Tibial nerve (tissue), 4 donors: Measurements from ENCODE around the gene FAT1. TPM values are rescaled to one million over a fixed set of nuclear protein-coding genes. Genes with fewer than 3 reads are reported as not detected.

Experiments used
- DNase-seq, 2 donors: peaks; one replicate each; pipeline ENCODE4 v3.0.0-alpha.2; 2019; ENCODE audit warnings: low spot score in 2 of 2
- H3K27ac ChIP-seq, 4 donors: fragments of 200-600 bp; sonication (generic) in 3 of 4; one replicate each; pipeline ENCODE4 v1.5.1; 2017 to 2019; ENCODE audit warnings: mild to moderate bottlenecking in 1 of 4
- H3K27me3 ChIP-seq, 2 donors: fragments of 200-600 bp; sonication (generic) in 1 of 2; one replicate each; pipeline versions ENCODE4 v1.5.1 to v1.6.0; 2017 to 2019
- H3K36me3 ChIP-seq, 3 donors: fragments of 200-600 bp; sonication (generic); one replicate each; pipeline ENCODE4 v1.5.1; 2018 to 2019
- H3K4me1 ChIP-seq, 4 donors: fragments of 200-600 bp; sonication (generic) in 3 of 4; one replicate each; pipeline ENCODE4 v1.5.1; 2017 to 2019
- H3K4me3 ChIP-seq, 4 donors: fragments of 200-600 bp; sonication (generic) in 3 of 4; one replicate each; pipeline ENCODE4 v1.5.1; 2017 to 2019; ENCODE audit warnings: mild to moderate bottlenecking in 1 of 4, moderate library complexity in 1 of 4
- H3K9me3 ChIP-seq, 4 donors: fragments of 200-600 bp; sonication (generic) in 3 of 4; one replicate each; pipeline ENCODE4 v1.5.1; 2017 to 2019
- CTCF ChIP-seq, 5 experiments: fragments of 200-600 bp in 3 of 5; fragments of 450-650 bp in 2 of 5; sonication (generic) in 3 of 5; IDR thresholded peaks; one replicate each; pipeline ENCODE4 v1.5.1; 2016 to 2019; ENCODE audit warnings: antibody characterized with exemption in 5 of 5, mild to moderate bottlenecking in 3 of 5, moderate library complexity in 2 of 5
- EP300 ChIP-seq, 2 donors: sonication (generic); formaldehyde crosslinking; IDR thresholded peaks; one replicate each; pipeline ENCODE4 v1.6.1; 2017; ENCODE audit warnings: antibody characterized with exemption in 2 of 2, mild to moderate bottlenecking in 1 of 2
- POLR2A ChIP-seq, 2 donors: fragments of 450-650 bp; IDR thresholded peaks; one replicate each; pipeline ENCODE4 v1.6.1; 2017; ENCODE audit warnings: antibody characterized with exemption in 2 of 2, mild to moderate bottlenecking in 2 of 2, moderate library complexity in 2 of 2
- WGBS, 2 donors: methylation state at CpG; one replicate each; pipeline ENCODE4 v1.1.5; 2018; 5-methylcytosine and 5-hydroxymethylcytosine counted together
- total RNA-seq, 4 donors: library from RNA; depleted of rRNA; stranded (reverse); fragments of >200 nt; gene quantifications; one replicate each; pipeline ENCODE4 v1.1.0, GENCODE V29; 2016

FAT1 gene
- total RNA-seq, 4 donors from 2014 or later = 85.2 to 119 (median 91.6) TPM

DNA sequence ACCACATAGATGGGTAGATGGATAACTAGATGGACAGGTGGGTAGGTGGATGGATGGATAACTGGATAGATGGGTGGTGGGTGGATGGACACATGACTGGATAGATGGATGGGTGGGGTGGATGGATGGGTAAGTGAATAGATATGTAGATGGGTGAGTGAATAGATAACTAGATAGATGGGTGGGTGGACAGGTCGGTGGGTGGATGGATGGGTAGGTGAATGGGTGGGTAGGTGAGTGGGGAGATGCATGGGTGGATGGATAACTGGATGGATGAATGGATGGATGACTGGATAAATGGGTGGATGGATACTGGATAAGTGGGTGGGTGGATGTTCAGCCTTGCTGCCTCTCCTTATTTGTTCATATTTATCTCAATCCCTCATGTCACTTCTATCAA lies 116.2 kb downstream of the FAT1 start:
- Histone ChIP-seq H3K36me3 (peaks cover 0 to 85% (median 0%) of the 10 kb centered on the region in 3 donors), H3K4me3 (no peak overlapping the region)
- no peak for DNase-seq

GRCh38 chr4:186606591-186606992 lies 117.1 kb downstream of the FAT1 start:
- WGBS, 2 donors = 70 to 71% methylated on average over 6 of the region's 6 CpGs
- H3K27ac ChIP-seq = no peak overlapping the region

More for the DNA sequence above, 116.2 kb downstream of the FAT1 start:
- no peaks in the 10 kb centered on the region for H3K9me3 ChIP-seq
- no peaks in the 10 kb centered on the region for H3K4me1 ChIP-seq
- no peak for TF ChIP-seq EP300 (IDR thresholded peaks at IDR 0.05)
- no peak for TF ChIP-seq CTCF (IDR thresholded peaks at IDR 0.05)
- no peak for TF ChIP-seq POLR2A (IDR thresholded peaks at IDR 0.05)
- no peak overlapping the region for H3K27ac ChIP-seq
- WGBS, 2 donors = 98% methylated on average over 1 of the region's 1 CpG
- H3K27me3 ChIP-seq = no peaks in the 10 kb centered on the region

DNA sequence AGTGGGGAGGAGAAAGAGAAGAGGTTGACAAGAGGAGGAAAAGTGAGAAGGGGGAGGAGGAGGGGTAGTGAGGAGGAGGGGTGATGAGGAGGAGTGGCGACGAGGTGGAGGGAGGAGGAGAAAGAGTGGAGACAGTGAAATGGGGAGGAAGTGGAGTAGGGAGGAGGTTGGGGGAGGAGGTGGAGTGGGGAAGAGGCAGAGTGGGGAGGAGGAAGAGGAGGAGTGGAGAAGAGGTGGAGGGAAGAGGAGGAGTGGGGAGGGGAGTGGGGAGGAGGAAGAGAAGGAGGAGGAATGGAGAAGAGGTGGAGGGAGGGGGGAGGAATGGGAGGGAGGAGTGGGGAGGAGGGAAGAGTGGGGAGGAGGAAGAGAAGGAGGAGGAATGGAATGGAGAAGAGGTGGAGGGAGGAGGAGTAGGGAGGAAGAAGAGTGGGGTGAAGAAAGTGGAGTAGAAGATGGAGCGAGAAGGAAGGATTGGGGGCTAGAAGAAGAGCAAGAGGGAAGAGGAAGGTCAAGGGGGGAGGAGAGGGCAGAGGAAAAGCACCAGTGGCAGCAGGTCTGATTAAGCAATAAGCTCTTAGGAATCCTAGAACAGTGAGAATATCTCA lies 118.3 kb downstream of the FAT1 start:
- H3K36me3 ChIP-seq = peaks cover 0 to 92% (median 0%) of the 10 kb centered on the region in 3 donors
- 91 to 98% methylated on average over 3 of the region's 3 CpGs for WGBS, 2 donors
- TF ChIP-seq EP300 (IDR thresholded peaks at IDR 0.05) = no peak
- no peak for TF ChIP-seq CTCF (IDR thresholded peaks at IDR 0.05)
- TF ChIP-seq POLR2A (IDR thresholded peaks at IDR 0.05) = no peak

More at GRCh38 chr4:186606591-186606992, 117.1 kb downstream of the FAT1 start:
- Histone ChIP-seq H3K27me3 (no peaks in the 10 kb centered on the region), H3K36me3 (peaks cover 0 to 86% (median 0%) of the 10 kb centered on the region in 3 donors), H3K9me3 (no peaks in the 10 kb centered on the region), H3K4me3 (no peak overlapping the region), H3K4me1 (no peaks in the 10 kb centered on the region)
- TF ChIP-seq EP300 (IDR thresholded peaks at IDR 0.05) (no peak), POLR2A (IDR thresholded peaks at IDR 0.05) (no peak), CTCF (IDR thresholded peaks at IDR 0.05) (no peak)
- no peak for DNase-seq

DNA sequence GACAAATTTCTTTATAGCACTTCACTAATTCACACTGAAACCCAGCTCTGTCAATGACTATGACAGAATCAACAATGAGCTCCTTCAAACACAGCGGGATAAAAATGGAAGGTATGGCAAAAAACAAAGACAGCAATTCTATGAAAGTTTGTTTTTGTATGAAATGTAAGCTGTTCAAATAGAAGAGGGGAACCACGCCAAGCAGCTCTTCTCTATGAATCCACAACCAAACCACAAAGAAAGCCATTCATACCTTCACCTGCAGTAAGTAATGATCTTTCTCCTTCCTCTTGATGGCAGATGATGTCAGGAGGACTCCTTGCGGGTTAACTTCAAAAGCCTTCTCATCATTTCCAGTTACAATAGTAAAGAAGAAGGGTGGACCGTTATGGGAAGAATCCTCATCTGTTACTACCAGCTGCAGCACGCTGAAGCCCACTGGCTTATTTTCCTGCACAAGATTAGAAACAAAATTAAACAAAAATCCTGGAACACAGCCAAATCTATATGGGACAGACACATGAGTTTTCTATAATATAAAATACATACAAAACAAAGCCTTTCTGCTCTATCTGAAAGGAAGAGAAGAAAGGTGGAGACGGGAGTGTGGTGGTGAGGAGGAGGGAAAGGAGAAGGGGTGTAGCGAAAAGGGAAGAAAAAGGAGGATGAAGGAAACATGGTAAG lies 119.4 kb downstream of the FAT1 start:
- H3K27ac ChIP-seq = no peak overlapping the region
- 72 to 74% methylated on average over 7 of the region's 7 CpGs for WGBS, 2 donors
- no peak for TF ChIP-seq CTCF (IDR thresholded peaks at IDR 0.05)
- no peak for TF ChIP-seq EP300 (IDR thresholded peaks at IDR 0.05)
- TF ChIP-seq POLR2A (IDR thresholded peaks at IDR 0.05) = no peak
- no peak overlapping the region for H3K4me3 ChIP-seq
- H3K4me1 ChIP-seq = no peaks in the 10 kb centered on the region
- H3K36me3 ChIP-seq = peaks cover 0 to 95% (median 0%) of the 10 kb centered on the region in 3 donors
- H3K27me3 ChIP-seq = no peaks in the 10 kb centered on the region
- DNase-seq = no peak
- no peaks in the 10 kb centered on the region for H3K9me3 ChIP-seq

More for the DNA sequence above, 118.3 kb downstream of the FAT1 start:
- no peak overlapping the region for H3K4me3 ChIP-seq
- no peak overlapping the region for H3K27ac ChIP-seq
- H3K9me3 ChIP-seq = no peaks in the 10 kb centered on the region
- H3K27me3 ChIP-seq = no peaks in the 10 kb centered on the region
- no peaks in the 10 kb centered on the region for H3K4me1 ChIP-seq
- no peak for DNase-seq

- Histone ChIP-seq H3K9me3 (no peaks in the 10 kb centered on the region), H3K4me3 (no peak overlapping the region), H3K27me3 (no peaks in the 10 kb centered on the region), H3K4me1 (no peaks in the 10 kb centered on the region), H3K27ac (no peak overlapping the region), H3K36me3 (peaks cover 0 to 95% (median 0%) of the 10 kb centered on the region in 3 donors)
- DNase-seq = no peak
- TF ChIP-seq EP300 (IDR thresholded peaks at IDR 0.05) = no peak
- no peak for TF ChIP-seq POLR2A (IDR thresholded peaks at IDR 0.05)
- TF ChIP-seq CTCF (IDR thresholded peaks at IDR 0.05) = no peak
- 93 to 95% methylated on average over 9 of the region's 9 CpGs for WGBS, 2 donors
These were observed 120.7 kb downstream of the FAT1 start for GRCh38 chr4:186602978-186603377.
